ENCODE data around the gene FBXO5.
"Not testable (repeated sequence)": the region's sequence is repeated elsewhere in the genome, so short reads cannot be mapped to it uniquely, and the experiment has no call there.

FBXO5 gene

GRCh38 chr6:152975204-152975915 is 7.5 kb downstream of the FBXO5 start:
- Histone ChIP-seq H3K27ac (ENCODE audit: low read depth, low read length) (no peak overlapping the region), H3K9me3 (ENCODE audit: control insufficient read depth, insufficient read depth, low read depth, low read length) (no peaks in the 10 kb centered on the region), H3K36me3 (ENCODE audit: control insufficient read depth, insufficient read depth, low read length) (peaks cover 84% of the 10 kb centered on the region), H3K9ac (ENCODE audit: low read length) (no peak overlapping the region), H3K4me1 (ENCODE audit: control insufficient read depth, insufficient read depth, low read length) (peaks cover 31% of the 10 kb centered on the region), H3K27me3 (ENCODE audit: control insufficient read depth, insufficient read depth, low read length) (no peaks in the 10 kb centered on the region), H3K4me3 (ENCODE audit: low read depth, low read length) (no peak overlapping the region)

DNA sequence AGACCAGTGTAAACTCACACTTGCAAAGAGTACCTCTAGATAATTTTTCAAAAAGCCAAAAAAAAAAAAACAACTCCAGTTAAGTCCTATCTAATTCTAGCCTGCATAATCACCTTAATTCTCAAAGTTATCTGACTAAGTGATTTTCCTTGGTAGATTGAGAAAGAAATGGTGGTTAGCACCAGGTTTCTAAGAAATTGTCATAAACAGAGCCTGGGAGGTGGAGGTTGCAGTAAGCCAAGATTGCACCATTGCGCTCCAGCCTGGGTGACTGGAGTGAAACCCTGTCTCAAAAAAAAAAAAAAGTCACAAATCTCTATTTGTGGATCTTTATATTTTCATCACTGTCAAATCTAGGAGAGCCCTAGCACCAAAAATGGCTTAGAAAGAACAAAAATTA is 8.9 kb downstream of the FBXO5 start:
- H3K27me3 ChIP-seq (ENCODE audit: control insufficient read depth, insufficient read depth, low read length), result no peaks in the 10 kb centered on the region
- H3K4me1 ChIP-seq (ENCODE audit: control insufficient read depth, insufficient read depth, low read length), result peaks cover 22% of the 10 kb centered on the region
- peaks cover 93% of the 10 kb centered on the region for H3K36me3 ChIP-seq (ENCODE audit: control insufficient read depth, insufficient read depth, low read length)
- no peak overlapping the region for H3K27ac ChIP-seq (ENCODE audit: low read depth, low read length)
- no peak overlapping the region for H3K4me3 ChIP-seq (ENCODE audit: low read depth, low read length)
- no peak overlapping the region for H3K9ac ChIP-seq (ENCODE audit: low read length)
- H3K9me3 ChIP-seq (ENCODE audit: control insufficient read depth, insufficient read depth, low read depth, low read length), result no peaks in the 10 kb centered on the region

DNA sequence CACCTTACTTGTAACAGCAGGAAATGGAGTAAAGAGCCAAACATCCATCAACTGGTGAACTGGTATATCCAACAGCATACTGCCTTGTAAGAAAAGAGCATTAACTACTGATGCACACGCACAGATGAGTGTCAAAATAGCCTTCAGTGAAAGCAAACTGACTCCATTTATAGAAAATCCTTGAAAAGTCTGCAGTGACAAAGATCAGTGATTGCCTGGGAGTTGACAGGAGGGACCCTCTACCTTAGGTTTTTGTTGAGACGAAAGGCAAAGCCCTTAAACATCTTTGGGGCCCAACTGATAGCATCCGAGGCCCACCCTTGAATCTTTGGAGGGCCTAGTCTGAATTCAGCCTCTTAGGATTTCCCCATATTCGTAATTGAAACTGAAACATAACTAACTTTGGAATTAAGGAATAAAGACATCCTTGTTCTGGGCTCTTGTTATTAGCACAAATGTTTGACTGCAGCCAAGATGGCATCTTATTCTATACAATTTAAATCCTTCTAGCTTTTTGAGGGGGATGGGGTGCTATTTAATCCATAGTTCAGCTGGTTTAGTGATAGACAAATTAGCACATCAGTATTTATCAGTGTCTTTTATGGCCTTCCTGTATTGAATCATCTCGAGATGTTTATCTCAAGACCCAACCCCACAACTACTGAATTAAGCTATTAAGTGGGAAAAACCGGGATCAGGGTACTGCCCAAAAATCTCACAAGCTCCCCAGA is 13.0 kb downstream of the FBXO5 start:
- no peak overlapping the region for H3K4me3 ChIP-seq (ENCODE audit: low read depth, low read length)
- H3K4me1 ChIP-seq (ENCODE audit: control insufficient read depth, insufficient read depth, low read length), result no peaks in the 10 kb centered on the region
- no peak overlapping the region for H3K27ac ChIP-seq (ENCODE audit: low read depth, low read length)
- no peaks in the 10 kb centered on the region for H3K27me3 ChIP-seq (ENCODE audit: control insufficient read depth, insufficient read depth, low read length)
- H3K36me3 ChIP-seq (ENCODE audit: control insufficient read depth, insufficient read depth, low read length), result peaks cover 54% of the 10 kb centered on the region
- H3K9me3 ChIP-seq (ENCODE audit: control insufficient read depth, insufficient read depth, low read depth, low read length), result no peaks in the 10 kb centered on the region
- no peak overlapping the region for H3K9ac ChIP-seq (ENCODE audit: low read length)

DNA sequence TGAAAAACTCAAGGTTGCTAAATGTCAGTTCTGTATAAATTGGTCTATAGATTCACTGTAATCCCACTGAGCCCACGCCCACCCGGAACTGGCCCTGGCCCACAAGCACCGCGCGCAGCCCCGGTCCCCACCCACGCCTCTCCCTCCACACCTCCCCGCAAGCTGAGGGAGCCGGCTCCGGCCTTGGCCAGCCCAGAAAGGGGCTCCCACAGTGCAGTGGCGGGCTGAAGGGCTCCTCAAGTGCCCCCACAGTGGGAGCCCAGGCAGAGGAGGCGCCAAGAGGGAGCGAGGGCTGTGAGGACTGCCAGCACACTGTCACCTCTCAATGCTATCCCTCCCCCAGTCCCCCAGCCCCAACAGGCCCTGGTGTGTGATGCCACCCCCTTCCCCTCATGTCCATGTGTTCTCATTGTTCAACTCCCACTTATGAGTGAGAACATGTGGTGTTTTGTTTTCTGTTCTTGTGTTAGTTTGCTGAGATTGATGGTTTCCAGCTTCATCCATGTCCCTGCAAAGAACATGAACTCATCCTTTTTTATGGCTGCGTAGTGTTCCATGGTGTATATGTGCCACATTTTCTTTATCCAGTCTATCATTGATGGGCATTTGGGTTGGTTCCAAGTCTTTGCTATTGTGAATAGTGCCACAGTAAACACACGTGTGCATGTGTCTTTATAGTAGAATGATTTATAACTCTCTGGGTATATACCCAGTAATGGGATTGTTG is 16.5 kb downstream of the FBXO5 start:
- not testable (repeated sequence) for H3K9me3 ChIP-seq (ENCODE audit: control insufficient read depth, insufficient read depth, low read depth, low read length); H3K4me3 ChIP-seq (ENCODE audit: low read depth, low read length); H3K27ac ChIP-seq (ENCODE audit: low read depth, low read length); H3K4me1 ChIP-seq (ENCODE audit: control insufficient read depth, insufficient read depth, low read length); H3K9ac ChIP-seq (ENCODE audit: low read length); H3K27me3 ChIP-seq (ENCODE audit: control insufficient read depth, insufficient read depth, low read length)
- peaks cover 19% of the 10 kb centered on the region for H3K36me3 ChIP-seq (ENCODE audit: control insufficient read depth, insufficient read depth, low read length)

- no peak overlapping the region for H3K9ac ChIP-seq (ENCODE audit: low read length)
- H3K4me1 ChIP-seq (ENCODE audit: control insufficient read depth, insufficient read depth, low read length), result no peaks in the 10 kb centered on the region
- H3K36me3 ChIP-seq (ENCODE audit: control insufficient read depth, insufficient read depth, low read length), result no peaks in the 10 kb centered on the region
- H3K4me3 ChIP-seq (ENCODE audit: low read depth, low read length), result no peak overlapping the region
- no peaks in the 10 kb centered on the region for H3K27me3 ChIP-seq (ENCODE audit: control insufficient read depth, insufficient read depth, low read length)
- H3K27ac ChIP-seq (ENCODE audit: low read depth, low read length), result no peak overlapping the region
- H3K9me3 ChIP-seq (ENCODE audit: control insufficient read depth, insufficient read depth, low read depth, low read length), result peaks cover 9% of the 10 kb centered on the region; the same call in 1 of the 2 replicates
These were observed 23.5 kb downstream of the FBXO5 start for GRCh38 chr6:152959333-152959732.

DNA sequence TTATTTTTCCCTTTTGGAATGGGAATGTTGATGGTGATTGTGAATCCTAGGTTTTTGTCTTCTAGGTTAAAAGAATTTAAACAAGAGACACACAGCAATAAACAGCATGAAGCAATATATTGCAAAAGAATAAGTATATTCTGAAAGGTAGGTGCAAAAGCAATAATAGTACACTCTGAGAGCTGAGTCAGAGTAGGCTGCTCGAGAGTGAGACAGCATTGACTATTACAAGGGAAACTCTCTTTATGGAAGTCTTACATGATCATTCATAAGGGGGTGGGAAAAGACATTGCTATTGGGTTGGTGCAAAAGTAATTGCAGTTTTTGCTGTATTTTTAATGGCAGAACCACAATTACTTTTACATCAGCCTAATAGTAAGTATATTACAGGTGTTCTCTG is 25.0 kb downstream of the FBXO5 start:
- H3K27me3 ChIP-seq (ENCODE audit: control insufficient read depth, insufficient read depth, low read length), result no peaks in the 10 kb centered on the region
- peaks cover 3% of the 10 kb centered on the region; the same call in 1 of the 2 replicates for H3K4me1 ChIP-seq (ENCODE audit: control insufficient read depth, insufficient read depth, low read length)
- H3K9ac ChIP-seq (ENCODE audit: low read length), result no peak overlapping the region
- H3K27ac ChIP-seq (ENCODE audit: low read depth, low read length), result no peak overlapping the region
- peaks cover 9% of the 10 kb centered on the region; the same call in 1 of the 2 replicates for H3K9me3 ChIP-seq (ENCODE audit: control insufficient read depth, insufficient read depth, low read depth, low read length)
- no peak overlapping the region for H3K4me3 ChIP-seq (ENCODE audit: low read depth, low read length)
- no peaks in the 10 kb centered on the region for H3K36me3 ChIP-seq (ENCODE audit: control insufficient read depth, insufficient read depth, low read length)

DNA sequence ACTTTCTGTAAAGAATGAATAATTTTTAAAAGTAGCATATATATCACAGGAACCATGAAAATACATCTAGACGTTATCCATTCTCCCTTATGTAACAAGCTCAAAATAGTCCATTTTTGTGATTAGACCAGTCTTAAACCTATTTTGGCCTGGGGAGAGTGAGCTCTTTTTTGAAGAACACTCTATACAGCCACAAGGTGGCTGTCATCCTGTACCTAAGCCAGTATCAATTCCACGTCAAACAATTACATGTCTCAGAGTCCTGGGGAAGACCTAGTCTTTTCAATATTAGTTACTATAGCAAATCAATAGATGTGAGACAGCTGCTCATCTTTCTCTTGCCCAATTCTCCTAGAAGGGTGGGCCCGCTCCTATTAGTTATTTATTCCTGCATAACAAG is 28.4 kb downstream of the FBXO5 start:
- Histone ChIP-seq H3K9ac (ENCODE audit: low read length) (no peak overlapping the region), H3K36me3 (ENCODE audit: control insufficient read depth, insufficient read depth, low read length) (no peaks in the 10 kb centered on the region), H3K27me3 (ENCODE audit: control insufficient read depth, insufficient read depth, low read length) (no peaks in the 10 kb centered on the region), H3K4me1 (ENCODE audit: control insufficient read depth, insufficient read depth, low read length) (peaks cover 14% of the 10 kb centered on the region), H3K4me3 (ENCODE audit: low read depth, low read length) (no peak overlapping the region), H3K9me3 (ENCODE audit: control insufficient read depth, insufficient read depth, low read depth, low read length) (peaks cover 9% of the 10 kb centered on the region; the same call in 1 of the 2 replicates), H3K27ac (ENCODE audit: low read depth, low read length) (no peak overlapping the region)

GRCh38 chr6:152952866-152953509 is 29.9 kb downstream of the FBXO5 start:
- H3K27me3 ChIP-seq (ENCODE audit: control insufficient read depth, insufficient read depth, low read length), result no peaks in the 10 kb centered on the region
- H3K36me3 ChIP-seq (ENCODE audit: control insufficient read depth, insufficient read depth, low read length), result no peaks in the 10 kb centered on the region
- peaks cover 14% of the 10 kb centered on the region for H3K4me1 ChIP-seq (ENCODE audit: control insufficient read depth, insufficient read depth, low read length)
- H3K9me3 ChIP-seq (ENCODE audit: control insufficient read depth, insufficient read depth, low read depth, low read length), result peaks cover 9% of the 10 kb centered on the region; the same call in 1 of the 2 replicates
- no peak overlapping the region for H3K9ac ChIP-seq (ENCODE audit: low read length)
- no peak overlapping the region for H3K4me3 ChIP-seq (ENCODE audit: low read depth, low read length)
- no peak overlapping the region for H3K27ac ChIP-seq (ENCODE audit: low read depth, low read length)

DNA sequence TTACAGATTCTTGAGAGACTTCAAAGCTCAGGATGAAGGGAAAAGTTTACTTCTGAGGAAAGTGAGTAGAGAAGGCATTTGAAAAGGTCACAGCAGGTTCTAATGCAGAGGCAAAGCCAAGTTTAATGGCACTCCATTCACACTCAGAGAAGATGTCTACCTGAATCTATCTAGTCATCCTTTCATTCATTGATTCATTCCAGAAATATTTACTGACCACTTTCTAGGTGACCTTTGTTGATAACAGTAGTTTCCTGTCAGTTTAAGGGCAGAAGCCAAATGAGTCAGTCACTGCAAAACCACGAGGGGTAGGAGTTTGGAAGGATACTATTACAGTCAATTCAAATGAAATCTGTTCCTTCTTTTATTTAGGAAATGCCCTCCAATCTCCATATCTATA is 30.8 kb downstream of the FBXO5 start:
- Histone ChIP-seq H3K36me3 (ENCODE audit: control insufficient read depth, insufficient read depth, low read length) (no peaks in the 10 kb centered on the region), H3K27ac (ENCODE audit: low read depth, low read length) (no peak overlapping the region; the same call in 1 of the 2 replicates), H3K9me3 (ENCODE audit: control insufficient read depth, insufficient read depth, low read depth, low read length) (peaks cover 9% of the 10 kb centered on the region; the same call in 1 of the 2 replicates)

GRCh38 chr6:152950240-152950639 is 32.6 kb downstream of the FBXO5 start:
- Histone ChIP-seq H3K9ac (ENCODE audit: low read length) (no peak overlapping the region), H3K4me3 (ENCODE audit: low read depth, low read length) (no peak overlapping the region), H3K27ac (ENCODE audit: low read depth, low read length) (no peak overlapping the region), H3K36me3 (ENCODE audit: control insufficient read depth, insufficient read depth, low read length) (no peaks in the 10 kb centered on the region), H3K9me3 (ENCODE audit: control insufficient read depth, insufficient read depth, low read depth, low read length) (peaks cover under 1% of the 10 kb centered on the region; the same call in 1 of the 2 replicates), H3K4me1 (ENCODE audit: control insufficient read depth, insufficient read depth, low read length) (peaks cover 14% of the 10 kb centered on the region), H3K27me3 (ENCODE audit: control insufficient read depth, insufficient read depth, low read length) (no peaks in the 10 kb centered on the region)

More for the DNA sequence above, 30.8 kb downstream of the FBXO5 start:
- Histone ChIP-seq H3K27me3 (ENCODE audit: control insufficient read depth, insufficient read depth, low read length) (no peaks in the 10 kb centered on the region), H3K4me3 (ENCODE audit: low read depth, low read length) (no peak overlapping the region), H3K9ac (ENCODE audit: low read length) (no peak overlapping the region), H3K4me1 (ENCODE audit: control insufficient read depth, insufficient read depth, low read length) (peaks cover 14% of the 10 kb centered on the region)

Measured in HUES6 (cell line).